ENCODE measurements around the gene DUSP2.
"Not testable (repeated sequence)": the region's sequence is repeated elsewhere in the genome, so short reads cannot be mapped to it uniquely, and the experiment has no call there.

DUSP2 gene

GRCh38 chr2:96150791-96151594, 5.8 kb upstream of the DUSP2 start:
- H3K4me3 ChIP-seq (ENCODE audit: low read length): no peak overlapping the region
- no peak for DNase-seq (ENCODE audit: low read depth, low spot score)

DNA sequence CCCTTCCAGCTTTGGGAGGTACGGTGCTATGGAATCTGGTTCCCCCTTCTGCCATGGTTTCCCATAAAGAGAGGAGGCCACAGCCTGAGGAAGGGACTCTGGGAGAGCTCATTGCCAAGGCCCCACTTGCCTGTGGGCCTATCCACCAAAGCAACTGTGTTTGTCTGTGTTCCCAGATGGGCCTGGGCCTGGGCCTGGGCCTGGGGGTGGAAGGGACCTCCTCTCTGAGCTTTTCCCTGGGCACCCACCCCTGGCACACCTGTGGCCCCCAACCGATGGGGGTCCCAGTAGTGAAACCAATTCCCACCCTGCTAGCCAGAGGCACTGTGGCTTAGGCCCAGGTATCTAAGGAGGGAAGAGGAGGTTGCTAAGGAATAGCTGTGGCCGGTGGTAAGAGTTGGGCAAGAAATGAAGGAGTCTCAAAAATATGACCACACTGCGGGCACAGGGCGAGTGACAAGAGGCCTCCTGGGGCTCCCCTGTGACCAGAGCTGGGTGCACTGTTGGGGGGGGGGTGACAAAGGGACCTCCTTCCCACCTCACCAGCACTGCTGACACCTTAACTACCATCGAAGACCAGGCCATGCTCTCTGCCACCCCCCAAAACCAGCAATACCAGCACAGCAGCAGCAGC, 4.9 kb upstream of the DUSP2 start:
- no peak for DNase-seq (ENCODE audit: low read depth, low spot score)
- H3K4me3 ChIP-seq (ENCODE audit: low read length): no peak overlapping the region

DNA sequence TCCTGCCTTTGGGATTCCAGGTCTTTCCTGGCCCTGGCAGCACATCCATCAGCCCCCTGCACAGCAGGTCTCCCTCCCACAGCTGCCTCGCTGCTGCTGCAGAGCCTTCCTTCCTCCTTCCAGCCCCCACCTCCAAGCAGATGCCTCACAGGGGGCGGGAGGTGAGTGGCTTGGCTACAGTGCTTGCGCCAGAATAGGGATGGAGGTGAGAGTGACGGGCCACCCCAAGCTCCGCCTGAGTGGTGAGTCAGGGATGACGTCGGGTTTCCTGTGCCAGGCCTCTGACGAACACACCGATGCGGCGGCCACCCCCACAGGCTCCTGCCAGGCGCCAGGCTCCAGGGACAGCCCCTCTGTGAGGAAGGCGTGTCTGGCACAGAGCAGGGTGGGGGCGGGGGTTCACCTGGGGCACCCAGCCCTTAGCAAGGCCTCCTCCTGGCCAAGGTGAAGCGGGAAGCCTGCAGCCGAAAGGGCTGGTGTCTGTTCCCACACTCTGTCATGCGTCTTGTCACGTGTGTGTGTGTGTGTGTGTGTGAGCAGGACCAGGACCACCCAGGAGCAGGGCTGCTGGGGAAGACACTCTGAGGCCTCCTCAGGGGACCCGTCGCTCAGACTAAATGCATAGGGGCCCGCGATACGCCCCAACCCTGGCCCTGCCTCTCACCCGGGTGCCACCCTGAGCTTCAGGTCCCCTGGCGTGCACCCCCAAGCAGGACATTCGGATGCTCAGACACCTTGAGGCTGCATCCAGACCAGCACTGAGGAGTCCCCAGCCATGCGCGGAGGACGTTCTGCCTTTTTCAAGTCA, 3.4 kb upstream of the DUSP2 start:
- DNase-seq (ENCODE audit: low read depth, low spot score): peak; percentile 94
- H3K4me3 ChIP-seq (ENCODE audit: low read length): peak overlapping the region; percentile 41

DNA sequence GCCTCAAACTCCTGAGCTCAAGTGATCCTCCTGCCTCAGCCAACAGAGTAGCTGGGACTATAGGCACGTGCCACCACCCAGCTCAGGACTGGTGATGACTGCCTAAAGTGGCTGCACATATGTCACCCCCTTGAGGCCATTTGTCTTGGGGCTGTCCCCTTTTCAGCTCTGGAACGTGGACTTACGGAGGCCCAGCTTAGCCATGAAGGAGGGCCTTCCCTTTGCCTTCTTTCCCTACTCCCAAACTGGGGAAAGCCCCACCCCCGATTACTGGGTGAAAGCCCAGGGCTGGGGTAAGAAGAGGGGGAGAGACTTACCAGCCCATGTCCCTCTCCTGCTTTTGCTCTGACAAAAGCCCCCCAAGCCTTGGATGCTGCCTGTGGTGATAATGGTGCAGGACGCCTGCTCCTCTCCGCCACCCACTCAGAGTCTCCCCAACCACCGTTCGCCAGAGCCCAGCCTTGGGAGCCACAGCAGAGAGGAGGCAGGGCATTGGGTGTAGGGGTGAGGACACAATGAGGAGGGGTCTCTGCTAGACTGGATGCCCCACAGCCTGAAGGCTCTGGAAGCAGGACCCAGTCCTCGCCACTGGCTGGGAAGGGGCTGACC, 2.5 kb upstream of the DUSP2 start:
- peak overlapping the region; percentile 41 for H3K4me3 ChIP-seq (ENCODE audit: low read length)
- no peak for DNase-seq (ENCODE audit: low read depth, low spot score)

DNA sequence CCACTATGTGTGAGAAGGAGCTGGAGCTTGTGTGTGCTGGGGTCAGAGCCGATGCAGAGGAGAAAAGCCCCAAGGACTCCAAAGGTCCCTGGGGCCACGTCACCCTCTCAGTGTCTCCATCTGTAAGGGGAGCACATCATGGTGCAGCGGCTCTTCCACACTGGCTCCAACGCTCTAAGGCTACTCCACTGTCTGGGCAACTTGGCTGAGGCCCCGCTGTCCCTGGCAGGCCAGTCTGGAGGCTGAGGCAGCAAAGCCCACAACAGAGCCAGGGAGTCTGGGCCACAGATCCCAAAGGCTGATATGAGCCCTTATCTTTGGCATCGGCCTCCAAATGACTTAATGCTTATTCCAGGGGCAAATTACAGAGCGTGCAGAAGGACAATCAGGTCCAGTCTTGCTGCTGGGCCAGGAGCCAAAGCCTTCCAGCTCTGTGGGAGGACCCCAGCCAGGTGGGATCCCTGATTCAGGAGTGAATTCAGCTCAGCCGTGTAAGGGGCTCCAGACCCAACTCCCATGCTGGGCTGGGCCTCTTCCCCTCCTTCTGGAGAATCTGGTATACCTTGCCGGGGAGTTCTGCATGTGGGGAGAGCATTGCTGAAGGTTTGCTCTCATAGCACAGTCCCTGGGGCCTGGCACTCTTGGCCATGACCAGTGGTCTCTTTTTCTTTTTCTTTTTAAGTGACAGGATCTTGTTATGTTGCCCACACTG, 1.8 kb upstream of the DUSP2 start:
- peak overlapping the region; percentile 83 for H3K4me3 ChIP-seq (ENCODE audit: low read length)
- no peak for DNase-seq (ENCODE audit: low read depth, low spot score)

DNA sequence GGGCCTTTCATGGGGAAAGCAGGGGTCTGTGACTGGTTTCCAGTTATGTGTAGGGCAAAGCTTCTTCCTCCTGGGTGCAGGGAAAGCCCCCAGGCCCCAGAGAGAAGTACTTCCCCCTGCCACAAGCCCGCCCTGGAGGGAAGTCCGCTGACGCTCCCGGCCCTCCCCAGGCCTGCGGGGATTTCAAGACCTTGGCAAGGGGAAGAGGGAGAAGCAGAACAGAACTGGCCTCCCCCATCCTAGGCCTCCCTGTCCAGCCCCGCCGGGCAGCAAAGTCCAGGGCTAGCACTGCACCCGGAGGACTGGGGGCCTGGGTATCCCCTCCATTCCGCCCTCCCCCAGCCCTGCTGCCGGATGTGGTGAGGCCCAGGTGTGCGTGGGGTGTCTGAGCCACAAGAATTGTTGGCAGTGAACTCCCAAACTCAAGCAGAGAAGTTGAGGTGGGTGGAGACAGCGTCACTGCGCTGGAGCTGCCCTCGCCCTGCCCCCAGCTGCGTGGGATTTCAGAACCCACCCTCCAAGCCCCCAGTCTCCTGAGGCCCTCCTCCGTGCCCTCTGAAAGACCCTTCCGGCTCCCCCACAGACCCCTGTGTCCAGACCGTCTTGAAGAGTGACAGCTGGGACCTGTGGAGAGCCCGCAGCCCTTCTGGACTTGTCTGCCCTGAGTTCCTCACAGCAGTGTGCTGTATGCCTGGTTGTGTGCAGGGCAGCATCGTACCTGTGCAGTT, 1.1 kb upstream of the DUSP2 start:
- peak; percentile 92 for DNase-seq (ENCODE audit: low read depth, low spot score)
- H3K4me3 ChIP-seq (ENCODE audit: low read length): peak overlapping the region; percentile 83

DNA sequence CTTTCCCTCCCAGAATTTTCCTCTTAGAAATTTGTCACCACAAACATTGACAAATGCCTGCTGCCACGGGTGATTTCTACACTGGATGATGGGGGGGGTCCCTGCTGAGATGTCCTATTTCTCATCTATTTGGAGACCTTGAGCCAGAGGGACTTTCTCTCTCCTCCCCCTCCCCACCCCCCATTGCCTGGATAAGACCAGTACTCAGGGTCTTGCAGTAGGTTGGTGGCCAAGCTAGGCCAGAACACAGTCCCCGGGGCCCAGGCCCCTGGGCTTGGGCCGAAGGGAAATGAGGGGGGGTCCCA, 560 bp upstream of the DUSP2 start:
- no peak for DNase-seq (ENCODE audit: low read depth, low spot score)
- peak overlapping the region; percentile 83 for H3K4me3 ChIP-seq (ENCODE audit: low read length)

DNA sequence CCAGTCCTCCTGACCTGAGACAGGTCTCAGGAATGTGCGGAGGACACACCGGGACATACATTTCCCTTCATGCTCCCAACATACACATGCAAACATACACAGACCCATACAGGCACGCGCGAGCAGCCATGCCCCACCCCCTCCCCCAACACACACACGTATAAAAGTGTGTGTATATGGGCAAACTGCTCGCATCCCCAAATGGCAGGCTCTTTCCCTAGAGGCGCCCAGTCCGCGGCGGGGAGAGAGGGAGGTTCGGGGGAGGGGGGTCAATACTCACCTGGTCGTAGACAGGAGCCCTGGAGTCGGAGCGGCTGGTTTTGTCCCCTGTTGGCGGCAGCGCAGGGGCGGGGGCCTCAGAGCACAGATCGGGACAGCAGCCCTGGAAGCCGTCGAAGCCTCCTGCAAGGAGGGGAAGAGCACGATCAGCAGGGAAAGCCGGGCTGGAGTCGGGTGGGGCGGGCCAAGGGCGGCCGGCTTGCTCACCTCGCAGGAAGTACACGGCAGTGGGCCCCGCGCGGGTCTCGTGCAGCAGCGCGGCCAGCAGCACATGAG, 682 bp downstream of the DUSP2 start:
- no peak for DNase-seq (ENCODE audit: low read depth, low spot score)

GRCh38 chr2:96143848-96144480, 1.3 kb downstream of the DUSP2 start:
- H3K4me3 ChIP-seq (ENCODE audit: low read length): peak overlapping the region; percentile 83
- DNase-seq (ENCODE audit: low read depth, low spot score): no peak

More for the DNA sequence above, 682 bp downstream of the DUSP2 start:
- peak overlapping the region; percentile 83 for H3K4me3 ChIP-seq (ENCODE audit: low read length)

DNA sequence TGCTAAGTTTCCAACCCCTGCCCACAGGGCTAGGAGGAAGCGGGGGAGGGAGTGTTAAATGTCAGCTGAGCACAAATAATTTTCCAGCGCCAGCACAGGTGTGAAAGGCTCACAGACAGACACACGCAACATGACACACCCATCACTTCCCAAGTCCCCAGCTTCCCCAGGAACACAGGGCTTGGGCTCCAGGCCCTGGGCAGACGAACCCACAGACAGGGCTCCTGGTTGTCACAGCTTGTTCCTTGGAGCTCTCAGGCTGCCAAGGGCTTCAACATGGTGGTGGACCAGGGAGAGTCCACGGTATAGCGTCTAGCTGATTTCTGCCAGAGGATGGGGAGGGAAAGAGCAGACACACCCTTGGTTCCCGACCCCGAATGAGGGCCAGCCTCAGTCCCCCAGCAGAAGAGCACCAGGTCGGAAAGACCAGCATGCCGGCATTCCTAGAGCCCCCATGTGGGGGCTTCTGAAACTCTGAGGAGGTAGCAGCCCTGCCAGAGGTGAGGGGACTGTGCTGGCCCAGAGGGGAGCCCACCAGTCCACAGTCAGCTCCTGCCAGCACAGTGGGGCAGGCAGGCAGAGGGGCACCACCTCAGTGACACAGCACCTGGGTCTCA, 1.9 kb downstream of the DUSP2 start:
- H3K4me3 ChIP-seq (ENCODE audit: low read length): peak overlapping the region; percentile 83
- DNase-seq (ENCODE audit: low read depth, low spot score): no peak

GRCh38 chr2:96142217-96143113, 2.8 kb downstream of the DUSP2 start:
- H3K4me3 ChIP-seq (ENCODE audit: low read length): no peak overlapping the region
- DNase-seq (ENCODE audit: low read depth, low spot score): no peak

DNA sequence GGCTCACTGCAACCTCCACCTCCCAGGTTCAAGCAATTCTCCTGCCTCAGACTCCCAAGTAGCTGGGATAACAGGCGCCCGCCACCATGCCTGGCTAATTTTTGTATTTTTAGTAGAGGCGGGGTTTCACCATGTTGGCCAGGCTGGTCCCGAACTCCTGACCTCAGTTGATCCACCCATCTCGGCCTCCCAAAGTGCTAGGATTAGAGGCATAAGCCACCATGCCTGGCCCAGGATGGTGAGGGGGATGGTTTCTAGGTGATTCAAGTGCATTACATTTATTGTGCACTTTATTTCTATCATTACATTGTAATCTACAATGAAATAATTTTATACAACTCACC, 3.6 kb downstream of the DUSP2 start:
- not testable (repeated sequence) for H3K4me3 ChIP-seq (ENCODE audit: low read length); DNase-seq (ENCODE audit: low read depth, low spot score)

DNA sequence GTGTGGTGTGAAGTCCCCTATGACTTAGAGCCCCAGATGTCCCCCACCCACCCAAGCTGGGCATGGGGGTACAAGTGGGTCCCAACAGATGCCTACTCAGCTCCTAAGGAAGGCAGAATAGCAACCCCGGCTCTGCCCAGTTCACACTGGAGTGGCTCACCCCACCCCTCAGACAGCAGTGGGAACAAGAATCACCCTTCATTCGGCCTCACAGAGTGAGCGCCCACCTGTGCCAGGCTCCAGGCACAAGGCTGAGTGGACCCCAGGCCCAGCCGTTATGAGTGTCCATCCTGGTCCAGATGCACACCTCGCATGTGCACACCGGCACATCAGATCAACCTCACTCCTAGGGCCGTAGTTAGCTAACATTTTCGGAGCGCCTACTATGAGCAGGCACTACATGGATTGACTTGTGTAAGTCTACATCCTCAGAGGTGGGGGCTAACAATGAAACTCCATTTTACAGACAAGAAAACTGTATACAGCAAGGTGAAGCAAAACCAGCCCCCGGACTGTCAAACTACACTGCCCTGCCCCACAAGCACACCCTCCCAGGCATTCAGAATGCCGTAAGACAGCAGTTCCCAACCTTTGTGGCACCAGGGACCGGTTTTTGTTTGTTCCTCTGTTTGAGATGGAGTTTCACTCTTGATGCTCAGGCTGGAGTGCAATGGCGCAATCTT, 4.2 kb downstream of the DUSP2 start:
- no peak overlapping the region for H3K4me3 ChIP-seq (ENCODE audit: low read length)
- DNase-seq (ENCODE audit: low read depth, low spot score): no peak

DNA sequence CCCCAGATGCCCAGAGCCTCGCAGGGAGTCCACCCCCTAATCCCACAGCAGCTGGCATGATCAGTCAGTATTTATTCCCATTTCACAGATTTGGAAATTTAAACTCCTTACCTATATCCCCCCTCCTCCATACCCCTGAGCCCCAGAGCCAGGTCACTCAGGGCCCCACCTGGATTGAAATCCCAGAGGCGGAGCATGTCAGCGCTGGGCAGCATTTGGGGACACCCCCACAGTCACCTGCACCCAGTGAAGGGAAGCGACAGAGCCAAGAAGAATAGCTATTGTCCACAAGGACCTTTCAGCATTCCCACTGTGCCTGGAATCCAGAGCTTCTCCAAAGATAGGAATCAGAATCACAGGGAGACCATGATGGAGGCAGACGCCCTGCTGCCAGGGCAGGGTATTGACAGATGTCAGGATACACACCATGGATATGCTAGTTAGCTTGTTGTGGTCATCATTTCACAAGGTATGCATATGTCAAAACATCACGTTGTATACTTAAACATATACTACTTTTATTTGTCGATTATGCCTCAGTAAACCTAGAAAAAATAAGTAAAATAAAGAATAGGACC, 6.0 kb downstream of the DUSP2 start:
- no peak for DNase-seq (ENCODE audit: low read depth, low spot score)
- no peak overlapping the region for H3K4me3 ChIP-seq (ENCODE audit: low read length)

- H3K4me3 ChIP-seq (ENCODE audit: low read length): no peak within 1 kb of the TSS
- no peak for DNase-seq (ENCODE audit: low read depth, low spot score)
Observed at GRCh38 chr2:96138179-96139145, 6.8 kb downstream of the DUSP2 start, which contains the start of gene ASTL. Gene ASTL (minus strand): TSS chr2:96138502. CDS start chr2:96138436, 66 bp downstream.

All from Jurkat, Clone E6-1 (cell line).